H1 (cell line): ENCODE measurements around the gene RPL26. TPM values are rescaled to one million over a fixed set of nuclear protein-coding genes. Genes with fewer than 3 reads are reported as not detected.

Experiments
- CBX8 ChIP-seq: fragments of 300-800, 300-1000 bp; sonication (generic); IDR thresholded peaks from 2 replicates; pipeline ENCODE4 v1.7.1; 2016; ENCODE audit warnings: low read depth, low read length, borderline replicate concordance
- CREB1 ChIP-seq: IDR thresholded peaks from 2 replicates; pipeline ENCODE4 v1.6.1; 2012; ENCODE audit warnings: inconsistent platforms
- polyA plus RNA-seq, 7 experiments: library from polyadenylated mRNA; depleted of rRNA in 3 of 7; stranded (reverse) in 5 of 7; unstranded in 2 of 7; fragments of >200 nt in 5 of 7; fragments of 200-250 nt in 2 of 7; gene quantifications; 1 replicate in 5 of 7; 2 replicates in 1 of 7; 4 replicates in 1 of 7; pipeline versions ENCODE4 v1.2.1 to v1.2.3, GENCODE V29; 2011 to 2013; ENCODE audit warnings: missing spikeins in 2 of 7, mixed read lengths in 2 of 7
- total RNA-seq: library from RNA; stranded (reverse); fragmentation: NEBNext Ultra II Directional; extraction: Animal tissue kit (Norgen Biotek cat#: 25700); gene quantifications from 2 replicates; pipeline ENCODE4 v1.2.1, GENCODE V29; 2021

RPL26 gene
- total and polyA plus RNA-seq, 2 of the 8 experiments (the other 6 are each of a cell fraction or from before 2014, with no cell fraction given): 1,963 to 2,554 TPM

DNA sequence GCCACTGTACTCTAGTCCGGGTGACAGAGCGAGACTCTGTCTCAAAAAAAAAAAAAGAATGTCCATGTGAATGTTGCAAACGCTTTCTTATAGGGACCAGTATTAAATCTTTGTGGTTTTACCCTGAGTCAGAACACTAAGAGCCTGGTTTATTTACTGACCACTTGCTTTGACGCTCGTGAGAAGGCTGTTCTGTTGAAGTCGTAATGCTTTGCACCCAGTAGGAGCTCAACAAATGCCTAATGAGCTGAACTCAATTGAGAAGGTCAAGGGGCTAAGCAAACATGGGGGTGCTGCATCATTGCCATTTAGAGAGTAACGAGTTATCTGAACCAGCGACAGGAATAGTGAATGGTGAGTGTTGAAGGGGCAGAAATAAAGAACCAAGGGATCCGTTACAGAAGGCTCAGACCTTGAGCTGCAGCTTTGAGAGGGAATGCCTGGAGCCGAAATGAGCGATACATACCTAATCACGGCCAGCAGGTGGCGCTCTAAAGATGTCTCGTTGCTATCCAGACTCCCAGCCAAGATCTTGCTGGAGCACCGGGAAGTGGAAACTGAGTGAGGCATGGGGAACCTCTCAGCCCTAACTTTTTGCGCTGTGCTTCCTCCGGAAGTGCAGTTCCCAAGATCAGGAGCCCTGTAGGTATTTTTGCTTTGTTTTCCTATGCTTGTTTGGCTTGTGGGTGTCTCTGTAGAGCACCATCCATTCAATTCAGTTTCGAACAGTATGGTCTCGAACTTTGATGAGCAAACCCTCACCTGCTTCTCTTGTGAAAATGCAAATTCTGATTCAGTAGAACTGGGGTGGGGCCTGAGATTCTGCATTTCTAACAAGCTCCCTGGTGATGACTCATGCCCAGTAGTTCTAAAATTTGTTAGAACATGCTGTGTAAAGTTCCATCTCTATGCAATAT, 27.2 kb upstream of the RPL26 start (continued):
- TF ChIP-seq CBX8 (no peak), CREB1 (peak; percentile 36; the same call in 1 of the 2 replicates)
- TF ChIP-seq, all 59 proteins: peak for 6
